GM03348 (cell line): ENCODE data around the gene SFTPB.

Experiments used
- DNase-seq: peaks from one replicate; pipeline ENCODE4 v3.0.0; 2012; ENCODE audit warnings: low spot score

Gene SFTPB

GRCh38 chr2:85613717-85614515, 54.1 kb downstream of the SFTPB start:
- DNase-seq, result no peak

GRCh38 chr2:85611705-85612587, 56.1 kb downstream of the SFTPB start, which contains the start of gene C2orf68:
TSS of gene C2orf68 (minus strand) at chr2:85612066. CDS start at chr2:85611984, 82 bp downstream.
- DNase-seq, result peak; percentile 93

- DNase-seq, result no peak
Observed at GRCh38 chr2:85611217-85611704, 56.7 kb downstream of the SFTPB start.
